Measurements from ENCODE around the gene SLC35C1. TPM values are rescaled to one million over a fixed set of nuclear protein-coding genes. Genes with fewer than 3 reads are reported as not detected.
"Not testable (repeated sequence)": the region's sequence is repeated elsewhere in the genome, so short reads cannot be mapped to it uniquely, and the experiment has no call there.

SLC35C1 gene
- total and polyA plus RNA-seq, 2 of the 8 experiments (the other 6 are each of a cell fraction or from before 2014, with no cell fraction given): 4.6 to 10.6 TPM

DNA sequence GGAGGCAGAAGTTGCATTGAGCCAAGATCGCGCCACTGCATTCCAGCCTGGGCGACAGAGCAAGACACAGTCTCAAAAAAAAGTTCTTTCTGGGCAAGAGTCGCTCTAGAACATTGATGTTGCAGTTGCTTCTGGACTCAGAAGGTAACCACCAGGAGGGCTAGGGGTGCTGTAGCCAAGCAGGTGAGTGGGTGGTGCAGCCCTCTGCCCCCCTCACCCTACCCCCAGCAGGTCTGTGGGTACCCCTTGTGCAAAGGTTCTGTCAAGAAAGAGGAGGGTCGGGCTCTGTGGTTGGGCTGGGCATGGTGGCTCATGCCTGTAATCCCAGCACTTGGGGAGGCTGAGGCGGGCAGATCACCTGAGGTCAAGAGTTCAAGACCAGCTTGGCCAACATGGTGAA, 3.5 kb downstream of the SLC35C1 start:
- H3K9me3 ChIP-seq (ENCODE audit: insufficient read depth in 2 of 2, low read depth in 1 of 2, low read length in 1 of 2); H3K36me3 ChIP-seq (ENCODE audit: control insufficient read depth in 2 of 4, insufficient read depth in 4 of 4, low read length in 3 of 4); H2AK5ac ChIP-seq (ENCODE audit: low read depth, low read length); H3K4me1 ChIP-seq (replicated peaks in 1 of 4; ENCODE audit: control insufficient read depth in 3 of 4, insufficient read depth in 4 of 4, low read length in 3 of 4); H3K79me1 ChIP-seq (ENCODE audit: low read depth, low read length); H4K5ac ChIP-seq (ENCODE audit: insufficient read length, low read depth, low read length); H3K27ac ChIP-seq (ENCODE audit: low read depth, low read length); H2AFZ ChIP-seq (ENCODE audit: low read length); H3K18ac ChIP-seq (ENCODE audit: extremely low read depth, low read length); POLR2A ChIA-PET (ENCODE audit: partially characterized antibody); H4K8ac ChIP-seq (ENCODE audit: extremely low read depth, insufficient read depth, low read length); H2BK120ac ChIP-seq (replicated peaks; ENCODE audit: low read depth, low read length); H4K91ac ChIP-seq (replicated peaks; ENCODE audit: insufficient read length, low read length); H2BK5ac ChIP-seq (ENCODE audit: low read depth, low read length); CTCF ChIA-PET (ENCODE audit: partially characterized antibody); H2BK15ac ChIP-seq (ENCODE audit: low read length); H3K23ac ChIP-seq (ENCODE audit: insufficient read length); H3K56ac ChIP-seq (replicated peaks; ENCODE audit: insufficient read length, low read depth, low read length); H2BK12ac ChIP-seq (ENCODE audit: low read depth, low read length); H2BK20ac ChIP-seq (ENCODE audit: low read length); H3K4ac ChIP-seq (replicated peaks; ENCODE audit: insufficient read length, low read depth, low read length); FAIRE-seq; H3K9ac ChIP-seq (replicated peaks in 1 of 4; ENCODE audit: extremely low read depth in 1 of 4, low read depth in 3 of 4, low read length in 3 of 4); H3K27me3 ChIP-seq (replicated peaks in 1 of 4; ENCODE audit: control insufficient read depth in 3 of 4, extremely low read depth in 1 of 4, insufficient read depth in 3 of 4, low read length in 3 of 4); H3K79me2 ChIP-seq (ENCODE audit: control insufficient read depth in 1 of 2, insufficient read depth in 2 of 2, low read length in 2 of 2); H3K4me3 ChIP-seq (ENCODE audit: extremely low read depth in 1 of 4, insufficient read depth in 2 of 4, low read depth in 3 of 4, low read length in 4 of 4); H3K14ac ChIP-seq (ENCODE audit: insufficient read length); H3K4me2 ChIP-seq (ENCODE audit: insufficient read depth in 1 of 2, low read depth in 2 of 2, low read length in 2 of 2); DNase-seq (ENCODE audit: low read depth in 1 of 2, low spot score in 2 of 2): not testable (repeated sequence)
- WGBS, 2 experiments (ENCODE audit: extremely low coverage in 1 of 2, insufficient coverage in 1 of 2, insufficient read length in 1 of 2, insufficient replicate concordance in 2 of 2, low coverage in 1 of 2, low lambda C conversion rate in 2 of 2, missing lambda C conversion rate in 1 of 2): 88% methylated on average over 6 of the region's 6 CpGs; no CpG with 5 or more reads in 1 of the 2 experiments
- H3K23me2 ChIP-seq (ENCODE audit: low read depth, low read length): peaks cover 16% of the 10 kb centered on the region; the same call in 1 of the 2 replicates
- H4K20me1 ChIP-seq (replicated peaks in 1 of 2; ENCODE audit: control insufficient read depth in 1 of 2, insufficient read depth in 2 of 2, low read length in 2 of 2): peaks cover 2 to 14% of the 10 kb centered on the region in 2 experiments

Data from H1 (cell line).